Kidney (tissue), 14 donors: ENCODE measurements around the gene RPS6KA4. TPM values are rescaled to one million over a fixed set of nuclear protein-coding genes. Genes with fewer than 3 reads are reported as not detected.

ENCODE experiments used
- DNase-seq, 5 donors: peaks; one replicate each; pipeline ENCODE4 v3.0.0-alpha.2; 2013 to 2020
- FAIRE-seq: peaks from 2 replicates; lab custom pipeline; 2012; peaks lifted over from hg19 to GRCh38; lab: Jason Lieb, UNC
- H3K27ac ChIP-seq, 2 donors: one replicate each; pipeline ENCODE4 v1.7.0; 2013; ENCODE audit warnings: low read depth in 2 of 2, low read length in 2 of 2, inconsistent platforms in 1 of 2
- H3K27me3 ChIP-seq: one replicate; pipeline ENCODE4 v1.7.1; 2013; ENCODE audit warnings: low read length, inconsistent platforms; ENCODE audit not compliant: control insufficient read depth, insufficient read depth
- H3K36me3 ChIP-seq, 3 donors: one replicate each; pipeline versions ENCODE4 v1.7.0 to v1.7.1; 2013; ENCODE audit warnings: low read length in 3 of 3, control low read depth in 1 of 3, inconsistent platforms in 1 of 3; ENCODE audit not compliant: insufficient read depth in 3 of 3, control insufficient read depth in 2 of 3
- H3K4me1 ChIP-seq, 3 donors: one replicate each; pipeline versions ENCODE4 v1.7.0 to v1.7.1; 2013; ENCODE audit warnings: low read length in 3 of 3, inconsistent platforms in 1 of 3, low read depth in 1 of 3; ENCODE audit not compliant: control insufficient read depth in 2 of 3, insufficient read depth in 2 of 3
- H3K4me3 ChIP-seq, 3 donors: one replicate each; pipeline versions ENCODE4 v1.7.0 to v1.8.1; 2013; ENCODE audit warnings: low read length in 3 of 3, control low read depth in 1 of 3, inconsistent platforms in 1 of 3
- H3K9ac ChIP-seq, 3 donors: one replicate each; pipeline versions ENCODE4 v1.7.0 to v1.7.1; 2013; ENCODE audit warnings: low read length in 3 of 3, control low read depth in 1 of 3, inconsistent platforms in 1 of 3
- H3K9me3 ChIP-seq, 3 donors: one replicate each; pipeline versions ENCODE4 v1.7.0 to v1.7.1; 2013; ENCODE audit warnings: low read length in 3 of 3, control low read depth in 1 of 3, inconsistent platforms in 1 of 3; ENCODE audit not compliant: control insufficient read depth in 2 of 3, insufficient read depth in 1 of 3
- CTCF ChIP-seq: IDR thresholded peaks from 3 replicates; pipeline ENCODE4 v1.5.1; 2012; ENCODE audit warnings: mild to moderate bottlenecking, moderate library complexity, borderline replicate concordance; ENCODE audit not compliant: insufficient read depth; ENCODE audit errors: extremely low read depth
- intact Hi-C: fragments of 100-400 bp; cut with DNase I; formaldehyde crosslinking; loops from one replicate; pipeline ENCODE4 v1.11.1; 2022
- polyA plus RNA-seq: library from polyadenylated mRNA; stranded (reverse); fragments of 350-450 nt; fragmentation: Illumina TruSeq; extraction: RNeasy Lipid Tissue Mini Kit (QIAGEN cat#74804); gene quantifications from one replicate; pipeline ENCODE4 v1.2.3, GENCODE V29; 2014; ENCODE audit warnings: low read depth, low replicate concordance; ENCODE audit not compliant: insufficient read depth
- total RNA-seq: library from RNA; stranded (reverse); fragmentation: NEBNext Ultra II Directional; extraction: Animal tissue kit (Norgen Biotek cat#: 25700); gene quantifications from one replicate; pipeline ENCODE4 v1.2.1, GENCODE V29; 2021
- donor health status: control.
- donor health status: control.
- donor health status: control.
- donor health status: control.
- donor health status: control.
- donor health status: DM: yes; HTN: yes; CAD: no.
- donor health status: Normal renal cell carcinoma (clear cell type).

The RPS6KA4 gene
- total and polyA plus RNA-seq, 2 donors from 2014 or later = 13.6 to 40.2 TPM

DNA sequence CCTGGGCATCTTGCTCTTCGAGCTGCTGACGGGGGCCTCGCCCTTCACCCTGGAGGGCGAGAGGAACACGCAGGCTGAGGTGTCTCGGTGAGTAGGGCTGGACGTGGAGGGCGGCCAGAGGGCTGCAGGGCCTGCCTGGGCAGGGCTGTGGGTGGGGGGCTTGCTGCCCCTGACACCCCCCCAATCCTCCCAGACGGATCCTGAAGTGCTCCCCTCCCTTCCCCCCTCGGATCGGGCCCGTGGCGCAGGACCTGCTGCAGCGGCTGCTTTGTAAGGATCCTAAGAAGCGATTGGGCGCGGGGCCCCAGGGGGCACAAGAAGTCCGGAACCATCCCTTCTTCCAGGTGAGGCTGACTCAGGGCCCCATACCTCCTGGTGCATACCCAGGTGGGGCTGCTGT is 2.7 kb downstream of the RPS6KA4 start:
- TF ChIP-seq CTCF = no peak
- Histone ChIP-seq H3K4me3 (no peak overlapping the region), H3K27me3 (no peaks in the 10 kb centered on the region), H3K9me3 (no peaks in the 10 kb centered on the region), H3K4me1 (peaks cover 0 to 18% (median 5%) of the 10 kb centered on the region in 3 donors), H3K36me3 (peaks cover 0 to 12% (median 3%) of the 10 kb centered on the region in 3 donors), H3K27ac (no peak overlapping the region), H3K9ac (no peak overlapping the region)
- FAIRE-seq (no peak), DNase-seq (no peak)
- intact Hi-C loops = no loop called here

DNA sequence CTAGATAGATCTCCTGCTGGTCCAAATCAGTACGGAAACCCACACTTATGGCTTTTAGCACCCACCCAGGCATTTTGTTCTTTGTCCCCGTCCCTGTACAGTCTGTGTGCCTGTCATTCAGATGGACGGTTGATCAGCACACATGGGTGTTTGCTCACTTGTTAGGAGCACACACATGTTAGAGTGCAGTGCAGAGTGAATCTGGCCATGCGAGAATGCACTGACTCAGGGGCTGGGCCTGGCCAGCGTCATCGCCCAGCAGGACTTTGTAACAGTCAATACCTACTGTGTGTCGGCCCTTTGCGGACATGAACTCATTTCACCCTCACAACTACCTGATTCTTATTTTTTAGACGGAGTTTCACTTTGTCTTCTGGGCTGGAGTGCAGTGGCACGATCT is 3.4 kb downstream of the RPS6KA4 start:
- Histone ChIP-seq H3K36me3 (peaks cover 0 to 12% (median 4%) of the 10 kb centered on the region in 3 donors), H3K4me3 (no peak overlapping the region), H3K9ac (no peak overlapping the region), H3K27ac (no peak overlapping the region), H3K4me1 (peaks cover 0 to 18% (median 5%) of the 10 kb centered on the region in 3 donors), H3K9me3 (no peaks in the 10 kb centered on the region), H3K27me3 (no peaks in the 10 kb centered on the region)
- no peak for TF ChIP-seq CTCF
- FAIRE-seq (no peak), DNase-seq (no peak)
- intact Hi-C loops = no loop called here

DNA sequence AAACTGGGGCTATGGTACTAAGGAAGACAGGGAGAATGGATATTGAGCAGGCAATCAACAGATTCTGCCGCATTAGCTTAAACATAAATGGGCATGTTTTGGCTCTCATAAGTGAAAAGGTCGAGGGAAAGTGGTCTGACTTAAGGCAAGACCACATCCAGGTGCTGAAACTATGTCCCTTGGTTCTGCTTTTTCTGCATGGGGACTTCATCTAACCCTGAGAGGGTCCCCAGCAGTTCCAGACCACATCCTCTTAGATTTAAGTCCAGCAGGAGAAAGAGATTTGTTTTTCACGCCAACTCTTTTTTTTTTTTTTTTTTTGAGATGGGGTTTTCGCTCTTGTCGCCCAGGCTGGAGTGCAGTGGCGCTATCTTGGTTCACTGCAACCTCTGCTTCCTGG is 5.5 kb downstream of the RPS6KA4 start:
- Histone ChIP-seq H3K4me1 (peaks cover 0 to 9% (median 0%) of the 10 kb centered on the region in 3 donors), H3K27ac (no peak overlapping the region), H3K4me3 (no peak overlapping the region), H3K36me3 (peaks cover 0 to 12% (median 4%) of the 10 kb centered on the region in 3 donors), H3K9me3 (no peaks in the 10 kb centered on the region), H3K9ac (no peak overlapping the region), H3K27me3 (no peaks in the 10 kb centered on the region)
- no peak for TF ChIP-seq CTCF
- no peak for DNase-seq
- no peak for FAIRE-seq
- intact Hi-C loops = no loop called here

- DNase-seq (no peak), FAIRE-seq (no peak)
- H3K36me3 ChIP-seq = peaks cover 0 to 12% (median 4%) of the 10 kb centered on the region in 3 donors
- no peaks in the 10 kb centered on the region for H3K9me3 ChIP-seq
- no peak overlapping the region for H3K4me3 ChIP-seq
- H3K9ac ChIP-seq = no peak overlapping the region
- H3K27ac ChIP-seq = no peak overlapping the region
- no peak for TF ChIP-seq CTCF
- no peaks in the 10 kb centered on the region for H3K27me3 ChIP-seq
- H3K4me1 ChIP-seq = peaks cover 0 to 5% (median 0%) of the 10 kb centered on the region in 3 donors
- intact Hi-C loops = no loop called here
Observed at GRCh38 chr11:64364911-64365310, 5.9 kb downstream of the RPS6KA4 start.
